ENCODE results near the gene TRIM37.

TRIM37 gene

GRCh38 chr17:58947824-58948223, 158.9 kb downstream of the TRIM37 start:
- no peak for DNase-seq (ENCODE audit: low read depth in 2 of 3, low spot score in 2 of 3)

- no peak for DNase-seq (ENCODE audit: low read depth in 2 of 3, low spot score in 2 of 3)
These were observed 159.3 kb downstream of the TRIM37 start for GRCh38 chr17:58947411-58947810.

- DNase-seq (ENCODE audit: low read depth in 2 of 3, low spot score in 2 of 3), result no peak
These were observed 162.5 kb downstream of the TRIM37 start for GRCh38 chr17:58944166-58944565.

GRCh38 chr17:58936295-58936694, 170.4 kb downstream of the TRIM37 start:
- no peak for DNase-seq (ENCODE audit: low read depth in 2 of 3, low spot score in 2 of 3)

- no peak for DNase-seq (ENCODE audit: low read depth in 2 of 3, low spot score in 2 of 3)
These were observed 173.7 kb downstream of the TRIM37 start for GRCh38 chr17:58932956-58933355.
